AG09319 (cell line): ENCODE data around the gene BBS1.
"Not testable (repeated sequence)": the region's sequence is repeated elsewhere in the genome, so short reads cannot be mapped to it uniquely, and the experiment has no call there.

Experiments used
- DNase-seq: peaks from one replicate; pipeline ENCODE4 v3.0.0-alpha.2; 2010; ENCODE audit warnings: low read depth; ENCODE audit errors: extremely low read depth
- CTCF ChIP-seq: IDR thresholded peaks from 2 replicates; pipeline ENCODE4 v1.5.1; 2011; ENCODE audit warnings: low read depth, mild to moderate bottlenecking, inconsistent platforms, low read length, moderate library complexity

Gene BBS1

GRCh38 chr11:66510271-66510989 is at the start of gene BBS1:
Gene BBS1, plus strand, starts transcription at chr11:66510635. Its CDS starts 25 bp downstream, at chr11:66510660.
- peak; percentile 25 for DNase-seq

GRCh38 chr11:66462010-66462409 is 48.4 kb upstream of the BBS1 start:
- DNase-seq = no peak
- no peak for TF ChIP-seq CTCF

More at GRCh38 chr11:66510271-66510989, at the start of gene BBS1:
- TF ChIP-seq CTCF = no peak

GRCh38 chr11:66462911-66463310 is 47.5 kb upstream of the BBS1 start:
- DNase-seq = no peak
- no peak for TF ChIP-seq CTCF

- not testable (repeated sequence) for DNase-seq
Observed at GRCh38 chr11:66464116-66464515, 46.3 kb upstream of the BBS1 start.

GRCh38 chr11:66464916-66465315 is 45.5 kb upstream of the BBS1 start:
- TF ChIP-seq CTCF = no peak
- no peak for DNase-seq

- no peak for TF ChIP-seq CTCF
- DNase-seq = no peak
Observed at GRCh38 chr11:66465373-66466224, 44.8 kb upstream of the BBS1 start.

- TF ChIP-seq CTCF = no peak
Observed at GRCh38 chr11:66466225-66467033, 44.0 kb upstream of the BBS1 start, which contains the start of gene PELI3. Gene PELI3, plus strand, starts transcription at chr11:66466905. Its CDS starts 1,224 bp downstream, at chr11:66468129.

More at GRCh38 chr11:66466225-66467033, 44.0 kb upstream of the BBS1 start, which contains the start of gene PELI3:
- peak; percentile 80 for DNase-seq
